ENCODE results near the gene CSF1.

DNA sequence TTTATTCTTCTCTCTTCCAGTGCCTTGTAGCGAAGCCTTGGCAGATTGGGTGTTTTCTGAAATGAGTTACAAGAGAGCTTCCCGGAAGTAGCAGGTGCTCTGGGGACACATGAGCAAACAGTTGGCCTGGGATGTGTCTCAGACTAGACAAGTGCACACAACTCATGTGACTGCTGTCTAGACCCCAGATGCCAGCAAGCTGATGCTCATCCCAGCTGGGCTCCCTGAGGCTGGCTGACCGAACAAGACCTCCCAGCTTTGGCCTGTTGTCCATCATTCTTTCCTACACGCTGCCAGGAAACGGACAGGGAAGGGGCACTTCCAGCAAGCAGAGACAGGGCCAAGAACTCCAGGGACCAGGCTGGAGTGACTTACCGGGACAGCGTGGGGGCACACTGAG, 18.7 kb upstream of the CSF1 start:
- TF ChIP-seq, protein P1, sequence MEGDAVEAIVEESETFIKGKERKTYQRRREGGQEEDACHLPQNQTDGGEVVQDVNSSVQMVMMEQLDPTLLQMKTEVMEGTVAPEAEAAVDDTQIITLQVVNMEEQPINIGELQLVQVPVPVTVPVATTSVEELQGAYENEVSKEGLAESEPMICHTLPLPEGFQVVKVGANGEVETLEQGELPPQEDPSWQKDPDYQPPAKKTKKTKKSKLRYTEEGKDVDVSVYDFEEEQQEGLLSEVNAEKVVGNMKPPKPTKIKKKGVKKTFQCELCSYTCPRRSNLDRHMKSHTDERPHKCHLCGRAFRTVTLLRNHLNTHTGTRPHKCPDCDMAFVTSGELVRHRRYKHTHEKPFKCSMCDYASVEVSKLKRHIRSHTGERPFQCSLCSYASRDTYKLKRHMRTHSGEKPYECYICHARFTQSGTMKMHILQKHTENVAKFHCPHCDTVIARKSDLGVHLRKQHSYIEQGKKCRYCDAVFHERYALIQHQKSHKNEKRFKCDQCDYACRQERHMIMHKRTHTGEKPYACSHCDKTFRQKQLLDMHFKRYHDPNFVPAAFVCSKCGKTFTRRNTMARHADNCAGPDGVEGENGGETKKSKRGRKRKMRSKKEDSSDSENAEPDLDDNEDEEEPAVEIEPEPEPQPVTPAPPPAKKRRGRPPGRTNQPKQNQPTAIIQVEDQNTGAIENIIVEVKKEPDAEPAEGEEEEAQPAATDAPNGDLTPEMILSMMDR (IDR thresholded peaks at IDR 0.05) = no peak
- TF ChIP-seq POLR2A (IDR thresholded peaks at IDR 0.05) = no peak
